A549 (cell line): ENCODE measurements around the gene ANK3.

Experiments used
- MAX ChIP-seq: IDR thresholded peaks from 2 replicates; pipeline ENCODE4 v1.6.1; 2012
- PHF8 ChIP-seq: fragments of 200-600 bp; sonication (generic); IDR thresholded peaks from 2 replicates; pipeline ENCODE4 v1.6.1; 2016; ENCODE audit warnings: low read depth, mild to moderate bottlenecking, antibody characterized with exemption, moderate library complexity, borderline replicate concordance
- RCOR1 ChIP-seq: fragments of 150-350 bp; IDR thresholded peaks from 2 replicates; pipeline ENCODE4 v1.6.1; 2014; ENCODE audit warnings: antibody characterized with exemption, low read length, low read depth
- USF2 ChIP-seq: fragments of 450-650 bp; IDR thresholded peaks from 2 replicates; pipeline ENCODE4 v1.6.1; 2014; ENCODE audit warnings: antibody characterized with exemption

- no peak for TF ChIP-seq MAX
- no peak for TF ChIP-seq USF2
- no peak for TF ChIP-seq PHF8
- TF ChIP-seq RCOR1, result no peak
Measured at GRCh38 chr10:60182691-60183090, 207.0 kb downstream of the ANK3 start.
